ENCODE measurements around the gene MMP13. TPM values are rescaled to one million over a fixed set of nuclear protein-coding genes. Genes with fewer than 3 reads are reported as not detected.

MMP13 gene
- total and polyA plus RNA-seq, 2 of the 4 experiments (the other 2 are of a cell fraction): not detected

DNA sequence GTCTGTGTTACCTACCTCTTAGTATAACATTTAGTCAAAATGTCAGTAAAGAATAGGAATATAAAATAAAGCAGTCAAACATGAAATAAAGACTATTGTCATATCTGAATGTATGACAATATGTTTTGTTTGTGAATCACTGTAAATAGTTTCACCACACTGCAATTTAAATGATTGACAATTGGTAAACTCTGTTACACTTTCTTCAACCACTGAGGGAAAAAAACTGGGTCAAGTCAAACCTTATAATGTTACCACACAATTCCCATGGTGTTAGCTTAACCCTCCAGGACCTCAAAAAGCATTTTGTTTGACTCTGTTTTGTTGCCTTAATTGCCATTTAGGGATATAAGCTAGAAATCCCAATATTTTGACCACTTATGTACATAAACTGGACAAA is 10.5 kb upstream of the MMP13 start:
- H2BK120ac ChIP-seq (ENCODE audit: low read depth, low read length): no peak overlapping the region
- DNase-seq (no peak), ATAC-seq (ENCODE audit: low read depth) (no peak)
- no peaks in the 10 kb centered on the region for H3K27me3 ChIP-seq (ENCODE audit: control insufficient read depth, insufficient read depth, low read length)
- H2BK5ac ChIP-seq (ENCODE audit: low read depth, low read length, poor library complexity, severe bottlenecking): no peak overlapping the region
- no peak overlapping the region for H2BK15ac ChIP-seq (ENCODE audit: low read depth, low read length)
- H3K9me3 ChIP-seq (ENCODE audit: control insufficient read depth, insufficient read depth, low read length): no peaks in the 10 kb centered on the region
- no peak overlapping the region for H3K4me3 ChIP-seq (ENCODE audit: insufficient read depth, low read depth, low read length)
- no peak overlapping the region for H3K18ac ChIP-seq (ENCODE audit: low read depth, low read length)
- no peaks in the 10 kb centered on the region for H4K20me1 ChIP-seq (ENCODE audit: insufficient read depth, low read length)
- H2AK5ac ChIP-seq (ENCODE audit: low read depth, low read length): no peak overlapping the region
- H3K4me1 ChIP-seq (ENCODE audit: control insufficient read depth, insufficient read depth, low read length): no peaks in the 10 kb centered on the region
- TF ChIP-seq, protein P1, sequence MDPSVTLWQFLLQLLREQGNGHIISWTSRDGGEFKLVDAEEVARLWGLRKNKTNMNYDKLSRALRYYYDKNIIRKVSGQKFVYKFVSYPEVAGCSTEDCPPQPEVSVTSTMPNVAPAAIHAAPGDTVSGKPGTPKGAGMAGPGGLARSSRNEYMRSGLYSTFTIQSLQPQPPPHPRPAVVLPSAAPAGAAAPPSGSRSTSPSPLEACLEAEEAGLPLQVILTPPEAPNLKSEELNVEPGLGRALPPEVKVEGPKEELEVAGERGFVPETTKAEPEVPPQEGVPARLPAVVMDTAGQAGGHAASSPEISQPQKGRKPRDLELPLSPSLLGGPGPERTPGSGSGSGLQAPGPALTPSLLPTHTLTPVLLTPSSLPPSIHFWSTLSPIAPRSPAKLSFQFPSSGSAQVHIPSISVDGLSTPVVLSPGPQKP (IDR thresholded peaks at IDR 0.05; ENCODE audit: borderline replicate concordance, low read depth, low read length): no peak
- TF ChIP-seq MAFK (IDR thresholded peaks at IDR 0.05; ENCODE audit: low read depth, low read length) (no peak), RCOR1 (IDR thresholded peaks at IDR 0.05; ENCODE audit: insufficient replicate concordance, low read length) (no peak), CEBPB (IDR thresholded peaks at IDR 0.05; ENCODE audit: low read depth, low read length) (no peak), CHD1 (IDR thresholded peaks at IDR 0.05; ENCODE audit: low read depth, low read length) (no peak), SMC3 (IDR thresholded peaks at IDR 0.05; ENCODE audit: low read depth, low read length) (no peak), MAZ (IDR thresholded peaks at IDR 0.05; ENCODE audit: borderline replicate concordance, low read depth, low read length) (no peak), FOS (IDR thresholded peaks at IDR 0.05; ENCODE audit: low read depth, low read length) (no peak), MXI1 (IDR thresholded peaks at IDR 0.05; ENCODE audit: borderline replicate concordance, low read depth, low read length) (no peak), RFX5 (IDR thresholded peaks at IDR 0.05; ENCODE audit: low read depth, low read length) (no peak), BHLHE40 (IDR thresholded peaks at IDR 0.05; ENCODE audit: low read depth, low read length) (no peak), NFE2L2 (IDR thresholded peaks at IDR 0.05; ENCODE audit: low read depth, low read length) (no peak), POLR2A (IDR thresholded peaks at IDR 0.05; ENCODE audit: low read depth, low read length) (no peak), RAD21 (IDR thresholded peaks at IDR 0.05; ENCODE audit: low read length) (no peak)
- TF ChIP-seq, protein P2, sequence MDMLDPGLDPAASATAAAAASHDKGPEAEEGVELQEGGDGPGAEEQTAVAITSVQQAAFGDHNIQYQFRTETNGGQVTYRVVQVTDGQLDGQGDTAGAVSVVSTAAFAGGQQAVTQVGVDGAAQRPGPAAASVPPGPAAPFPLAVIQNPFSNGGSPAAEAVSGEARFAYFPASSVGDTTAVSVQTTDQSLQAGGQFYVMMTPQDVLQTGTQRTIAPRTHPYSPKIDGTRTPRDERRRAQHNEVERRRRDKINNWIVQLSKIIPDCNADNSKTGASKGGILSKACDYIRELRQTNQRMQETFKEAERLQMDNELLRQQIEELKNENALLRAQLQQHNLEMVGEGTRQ (IDR thresholded peaks at IDR 0.05; ENCODE audit: low read depth, low read length): no peak
- TF ChIP-seq, protein P3, sequence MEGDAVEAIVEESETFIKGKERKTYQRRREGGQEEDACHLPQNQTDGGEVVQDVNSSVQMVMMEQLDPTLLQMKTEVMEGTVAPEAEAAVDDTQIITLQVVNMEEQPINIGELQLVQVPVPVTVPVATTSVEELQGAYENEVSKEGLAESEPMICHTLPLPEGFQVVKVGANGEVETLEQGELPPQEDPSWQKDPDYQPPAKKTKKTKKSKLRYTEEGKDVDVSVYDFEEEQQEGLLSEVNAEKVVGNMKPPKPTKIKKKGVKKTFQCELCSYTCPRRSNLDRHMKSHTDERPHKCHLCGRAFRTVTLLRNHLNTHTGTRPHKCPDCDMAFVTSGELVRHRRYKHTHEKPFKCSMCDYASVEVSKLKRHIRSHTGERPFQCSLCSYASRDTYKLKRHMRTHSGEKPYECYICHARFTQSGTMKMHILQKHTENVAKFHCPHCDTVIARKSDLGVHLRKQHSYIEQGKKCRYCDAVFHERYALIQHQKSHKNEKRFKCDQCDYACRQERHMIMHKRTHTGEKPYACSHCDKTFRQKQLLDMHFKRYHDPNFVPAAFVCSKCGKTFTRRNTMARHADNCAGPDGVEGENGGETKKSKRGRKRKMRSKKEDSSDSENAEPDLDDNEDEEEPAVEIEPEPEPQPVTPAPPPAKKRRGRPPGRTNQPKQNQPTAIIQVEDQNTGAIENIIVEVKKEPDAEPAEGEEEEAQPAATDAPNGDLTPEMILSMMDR (conservative IDR thresholded peaks at IDR 0.05; ENCODE audit: low read depth, low read length): no peak
- in situ Hi-C loops (cut with MboI; ENCODE audit: low sequenced_read_pairs): no loop called here
- no peak overlapping the region for H4K91ac ChIP-seq (ENCODE audit: insufficient read depth, low read depth, low read length)
- no peak overlapping the region for H4K5ac ChIP-seq (ENCODE audit: low read depth, low read length)
- H2BK20ac ChIP-seq (ENCODE audit: low read depth, low read length): no peak overlapping the region
- H3K36me3 ChIP-seq (ENCODE audit: control insufficient read depth, insufficient read depth, low read length): no peaks in the 10 kb centered on the region
- POLR2A ChIA-PET (ENCODE audit: unreplicated experiment): no interaction called here
- no peak overlapping the region for H3K4ac ChIP-seq (ENCODE audit: low read depth, low read length)
- H3K56ac ChIP-seq (ENCODE audit: extremely low read depth, insufficient read depth, low read length): no peak overlapping the region
- H3K23ac ChIP-seq (ENCODE audit: low read depth, low read length): no peak overlapping the region
- intact Hi-C loops (cut with micrococcal nuclease): no loop called here
- no peak overlapping the region for H3K14ac ChIP-seq (replicated peaks; ENCODE audit: low read depth, low read length)
- no peaks in the 10 kb centered on the region for H3K79me1 ChIP-seq (ENCODE audit: low read depth in 1 of 2, low read length in 2 of 2)
- H2AK9ac ChIP-seq (replicated peaks; ENCODE audit: low read depth, low read length, poor library complexity): no peak overlapping the region
- dilution Hi-C loops (cut with HindIII; ENCODE audit: low sequenced_read_pairs, unreplicated experiment): no loop called here
- no peak overlapping the region for H3K4me2 ChIP-seq (ENCODE audit: low read depth, low read length)
- no peak overlapping the region for H3K9ac ChIP-seq (ENCODE audit: low read depth, low read length)
- H3K9me1 ChIP-seq (ENCODE audit: insufficient read depth, low read length): no peaks in the 10 kb centered on the region
- no TSS peak for BruUV-seq (replicated peaks)
- H3K27ac ChIP-seq (ENCODE audit: insufficient read depth, low read length): no peak overlapping the region
- CTCF ChIA-PET: no interaction called here
- no peak overlapping the region for H4K8ac ChIP-seq (ENCODE audit: low read depth in 2 of 2, low read length in 2 of 2)
- no peak overlapping the region for H2AFZ ChIP-seq (replicated peaks; ENCODE audit: low read length, poor library complexity)
